Kidney (tissue), 14 donors: ENCODE results near the gene CFD. TPM values are rescaled to one million over a fixed set of nuclear protein-coding genes. Genes with fewer than 3 reads are reported as not detected.
"Not testable (repeated sequence)": the region's sequence is repeated elsewhere in the genome, so short reads cannot be mapped to it uniquely, and the experiment has no call there.

Experiments
- DNase-seq, 5 donors: peaks; one replicate each; pipeline ENCODE4 v3.0.0-alpha.2; 2013 to 2020
- FAIRE-seq: peaks from 2 replicates; lab custom pipeline; 2012; peaks lifted over from hg19 to GRCh38; lab: Jason Lieb, UNC
- H3K27ac ChIP-seq, 2 donors: one replicate each; pipeline ENCODE4 v1.7.0; 2013; ENCODE audit warnings: low read depth in 2 of 2, low read length in 2 of 2, inconsistent platforms in 1 of 2
- H3K27me3 ChIP-seq: one replicate; pipeline ENCODE4 v1.7.1; 2013; ENCODE audit warnings: low read length, inconsistent platforms; ENCODE audit not compliant: control insufficient read depth, insufficient read depth
- H3K36me3 ChIP-seq, 3 donors: one replicate each; pipeline versions ENCODE4 v1.7.0 to v1.7.1; 2013; ENCODE audit warnings: low read length in 3 of 3, control low read depth in 1 of 3, inconsistent platforms in 1 of 3; ENCODE audit not compliant: insufficient read depth in 3 of 3, control insufficient read depth in 2 of 3
- H3K4me1 ChIP-seq, 3 donors: one replicate each; pipeline versions ENCODE4 v1.7.0 to v1.7.1; 2013; ENCODE audit warnings: low read length in 3 of 3, inconsistent platforms in 1 of 3, low read depth in 1 of 3; ENCODE audit not compliant: control insufficient read depth in 2 of 3, insufficient read depth in 2 of 3
- H3K4me3 ChIP-seq, 3 donors: one replicate each; pipeline versions ENCODE4 v1.7.0 to v1.8.1; 2013; ENCODE audit warnings: low read length in 3 of 3, control low read depth in 1 of 3, inconsistent platforms in 1 of 3
- H3K9ac ChIP-seq, 3 donors: one replicate each; pipeline versions ENCODE4 v1.7.0 to v1.7.1; 2013; ENCODE audit warnings: low read length in 3 of 3, control low read depth in 1 of 3, inconsistent platforms in 1 of 3
- H3K9me3 ChIP-seq, 3 donors: one replicate each; pipeline versions ENCODE4 v1.7.0 to v1.7.1; 2013; ENCODE audit warnings: low read length in 3 of 3, control low read depth in 1 of 3, inconsistent platforms in 1 of 3; ENCODE audit not compliant: control insufficient read depth in 2 of 3, insufficient read depth in 1 of 3
- CTCF ChIP-seq: IDR thresholded peaks from 3 replicates; pipeline ENCODE4 v1.5.1; 2012; ENCODE audit warnings: mild to moderate bottlenecking, moderate library complexity, borderline replicate concordance; ENCODE audit not compliant: insufficient read depth; ENCODE audit errors: extremely low read depth
- intact Hi-C: fragments of 100-400 bp; cut with DNase I; formaldehyde crosslinking; loops from one replicate; pipeline ENCODE4 v1.11.1; 2022
- polyA plus RNA-seq: library from polyadenylated mRNA; stranded (reverse); fragments of 350-450 nt; fragmentation: Illumina TruSeq; extraction: RNeasy Lipid Tissue Mini Kit (QIAGEN cat#74804); gene quantifications from one replicate; pipeline ENCODE4 v1.2.3, GENCODE V29; 2014; ENCODE audit warnings: low read depth, low replicate concordance; ENCODE audit not compliant: insufficient read depth
- total RNA-seq: library from RNA; stranded (reverse); fragmentation: NEBNext Ultra II Directional; extraction: Animal tissue kit (Norgen Biotek cat#: 25700); gene quantifications from one replicate; pipeline ENCODE4 v1.2.1, GENCODE V29; 2021
- donor health status: control.
- donor health status: control.
- donor health status: control.
- donor health status: control.
- donor health status: control.
- donor health status: DM: yes; HTN: yes; CAD: no.
- donor health status: Normal renal cell carcinoma (clear cell type).

The CFD gene
- total and polyA plus RNA-seq, 2 donors from 2014 or later, result 4.6 to 35.1 TPM

GRCh38 chr19:815079-815774, 44.2 kb upstream of the CFD start:
- peak in 1 of 5 donors; percentile 68 for DNase-seq
- Histone ChIP-seq H3K4me3 (no peak overlapping the region), H3K27me3 (no peaks in the 10 kb centered on the region), H3K9me3 (no peaks in the 10 kb centered on the region), H3K36me3 (peaks cover 0 to 3% (median 2%) of the 10 kb centered on the region in 3 donors), H3K9ac (no peak overlapping the region), H3K4me1 (no peaks in the 10 kb centered on the region), H3K27ac (no peak overlapping the region)
- no peak for TF ChIP-seq CTCF
- no peak for FAIRE-seq
- intact Hi-C loops, result no loop called here

DNA sequence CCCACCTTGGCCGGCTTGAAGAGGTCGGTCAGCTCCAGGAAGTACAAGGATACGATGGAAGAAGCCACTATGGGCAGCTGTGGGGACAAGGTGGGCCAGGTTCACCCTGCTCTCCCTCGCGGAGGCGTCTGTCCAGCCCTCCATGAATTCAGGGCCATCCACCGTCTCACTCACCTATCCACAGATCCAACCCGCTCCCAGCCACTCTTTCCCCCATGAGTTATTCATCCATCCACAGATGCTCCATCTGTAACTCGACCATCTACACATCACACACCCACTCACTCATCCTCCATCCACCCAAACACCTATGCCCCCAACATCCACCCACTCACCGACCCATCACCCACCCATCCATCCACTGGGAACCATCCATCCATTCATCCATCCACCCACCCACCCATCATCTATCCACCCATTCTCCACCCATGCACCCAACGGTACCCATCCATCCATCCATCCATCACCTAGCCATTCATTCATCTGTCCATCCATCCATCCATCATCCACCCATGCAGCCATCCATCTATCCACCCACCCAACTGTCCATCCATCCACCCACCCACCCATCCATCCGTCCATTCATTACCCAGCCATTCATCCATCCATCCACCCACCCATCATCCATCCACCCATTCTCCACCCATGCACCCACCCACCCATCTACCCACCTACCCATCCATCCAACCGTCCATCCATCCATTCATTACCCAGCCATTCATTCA, 43.5 kb upstream of the CFD start:
- H3K27ac ChIP-seq, result no peak overlapping the region
- peaks cover 0 to 2% (median 0%) of the 10 kb centered on the region in 3 donors for H3K36me3 ChIP-seq
- TF ChIP-seq CTCF, result no peak
- FAIRE-seq (no peak), DNase-seq (no peak)
- H3K4me1 ChIP-seq, result no peaks in the 10 kb centered on the region
- H3K27me3 ChIP-seq, result no peaks in the 10 kb centered on the region
- H3K9me3 ChIP-seq, result no peaks in the 10 kb centered on the region
- no peak overlapping the region for H3K4me3 ChIP-seq
- intact Hi-C loops, result no loop called here
- H3K9ac ChIP-seq, result no peak overlapping the region

- TF ChIP-seq CTCF, result no peak
- DNase-seq, result no peak
- no peaks in the 10 kb centered on the region for H3K27me3 ChIP-seq
- H3K36me3 ChIP-seq, result peaks cover 0 to 2% (median 0%) of the 10 kb centered on the region in 3 donors
- no peak overlapping the region for H3K9ac ChIP-seq
- no peaks in the 10 kb centered on the region for H3K9me3 ChIP-seq
- H3K4me3 ChIP-seq, result peak overlapping the region in 1 of 3 donors; percentile 1
- no peak overlapping the region for H3K27ac ChIP-seq
- intact Hi-C loops, result no loop called here
- FAIRE-seq, result no peak
- H3K4me1 ChIP-seq, result no peaks in the 10 kb centered on the region
Measured at GRCh38 chr19:816500-816857, 43.0 kb upstream of the CFD start.

DNA sequence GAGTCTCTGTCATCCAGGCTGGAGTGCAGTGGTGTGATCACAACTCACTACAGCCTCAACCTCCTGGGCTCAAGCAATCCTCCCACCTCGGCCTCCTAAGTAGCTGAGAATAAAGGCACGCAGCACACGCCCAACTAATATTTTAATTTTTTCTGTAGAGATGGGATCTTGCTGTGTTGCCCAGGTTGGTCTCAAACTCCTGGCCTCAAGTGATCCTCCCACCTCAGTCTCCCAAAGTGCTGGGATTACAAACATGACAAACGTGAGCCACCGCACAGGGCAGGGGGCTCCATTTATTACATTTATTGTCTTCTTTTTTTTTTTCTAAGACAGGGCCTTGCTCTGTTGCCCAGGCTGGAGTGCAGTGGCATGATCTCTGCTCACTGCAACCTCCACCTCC, 39.3 kb upstream of the CFD start:
- H3K4me1 ChIP-seq, intact Hi-C loops, H3K36me3 ChIP-seq, FAIRE-seq, H3K27me3 ChIP-seq, H3K9me3 ChIP-seq, H3K27ac ChIP-seq, H3K4me3 ChIP-seq, DNase-seq, H3K9ac ChIP-seq: not testable (repeated sequence)
